ENCODE data around the gene STX19.
"Not testable (repeated sequence)": the region's sequence is repeated elsewhere in the genome, so short reads cannot be mapped to it uniquely, and the experiment has no call there.

Gene STX19

DNA sequence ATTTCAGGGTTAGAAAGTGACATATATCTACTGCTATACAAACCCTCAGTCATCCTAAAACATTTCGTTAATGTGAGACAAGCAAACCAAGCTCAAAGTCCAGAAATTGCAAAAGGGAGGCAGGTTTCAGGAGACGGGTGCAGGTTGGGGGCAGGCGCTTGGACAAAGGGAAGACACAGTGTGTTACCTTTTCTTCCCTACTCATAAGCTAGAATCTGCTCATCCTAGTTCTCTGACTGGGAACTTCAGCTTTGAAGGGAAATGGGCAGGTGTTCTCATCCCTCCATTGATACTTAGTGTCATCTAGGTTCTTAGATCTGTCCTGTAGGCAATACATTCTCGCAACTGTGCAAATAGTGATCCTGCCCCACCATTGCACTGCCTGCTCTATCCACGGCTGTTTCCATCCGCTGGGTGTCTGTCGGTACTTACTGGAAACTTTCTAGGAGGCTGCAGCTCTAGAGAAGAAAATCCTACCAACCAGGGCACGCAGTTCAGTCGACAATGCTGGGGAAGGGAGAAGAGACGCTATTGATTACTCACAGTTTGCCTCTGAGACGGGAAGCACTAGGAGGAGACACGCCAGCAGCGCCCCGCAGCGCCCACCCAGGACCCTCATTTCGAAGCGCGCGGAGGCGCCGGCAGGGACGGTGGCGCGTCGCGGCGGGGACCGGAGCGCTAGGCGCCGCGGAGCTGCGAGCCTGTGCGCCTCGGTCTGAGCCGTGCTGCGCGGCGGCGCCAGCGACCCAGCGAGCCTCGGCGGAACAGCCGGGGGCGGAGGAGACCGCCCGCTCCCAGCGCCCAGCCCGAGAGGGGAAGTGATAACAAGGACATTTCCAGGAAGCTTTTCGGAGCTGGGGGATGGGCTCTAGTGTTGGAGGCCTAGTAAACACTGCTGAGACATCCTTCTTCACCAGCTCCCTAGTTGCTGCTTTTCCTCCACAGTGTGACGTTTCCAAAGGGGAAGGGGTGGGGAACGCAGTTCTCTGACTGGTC lies 55.0 kb downstream of the STX19 start, which contains the start of gene PROS1:
TSS of gene PROS1 (minus strand) at position 766 of the 996 bp plus-strand sequence. CDS start at position 619, 147 bp downstream.
- H3K4me3 ChIP-seq (ENCODE audit: low read length), result peak within 1 kb of the TSS; percentile 65
- TF ChIP-seq, protein P1, sequence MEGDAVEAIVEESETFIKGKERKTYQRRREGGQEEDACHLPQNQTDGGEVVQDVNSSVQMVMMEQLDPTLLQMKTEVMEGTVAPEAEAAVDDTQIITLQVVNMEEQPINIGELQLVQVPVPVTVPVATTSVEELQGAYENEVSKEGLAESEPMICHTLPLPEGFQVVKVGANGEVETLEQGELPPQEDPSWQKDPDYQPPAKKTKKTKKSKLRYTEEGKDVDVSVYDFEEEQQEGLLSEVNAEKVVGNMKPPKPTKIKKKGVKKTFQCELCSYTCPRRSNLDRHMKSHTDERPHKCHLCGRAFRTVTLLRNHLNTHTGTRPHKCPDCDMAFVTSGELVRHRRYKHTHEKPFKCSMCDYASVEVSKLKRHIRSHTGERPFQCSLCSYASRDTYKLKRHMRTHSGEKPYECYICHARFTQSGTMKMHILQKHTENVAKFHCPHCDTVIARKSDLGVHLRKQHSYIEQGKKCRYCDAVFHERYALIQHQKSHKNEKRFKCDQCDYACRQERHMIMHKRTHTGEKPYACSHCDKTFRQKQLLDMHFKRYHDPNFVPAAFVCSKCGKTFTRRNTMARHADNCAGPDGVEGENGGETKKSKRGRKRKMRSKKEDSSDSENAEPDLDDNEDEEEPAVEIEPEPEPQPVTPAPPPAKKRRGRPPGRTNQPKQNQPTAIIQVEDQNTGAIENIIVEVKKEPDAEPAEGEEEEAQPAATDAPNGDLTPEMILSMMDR (IDR thresholded peaks at IDR 0.05; ENCODE audit: insufficient read depth, low read depth, low read length, missing control alignments), result peak; percentile 11
- peak; percentile 63 for DNase-seq (ENCODE audit: low read depth)

DNA sequence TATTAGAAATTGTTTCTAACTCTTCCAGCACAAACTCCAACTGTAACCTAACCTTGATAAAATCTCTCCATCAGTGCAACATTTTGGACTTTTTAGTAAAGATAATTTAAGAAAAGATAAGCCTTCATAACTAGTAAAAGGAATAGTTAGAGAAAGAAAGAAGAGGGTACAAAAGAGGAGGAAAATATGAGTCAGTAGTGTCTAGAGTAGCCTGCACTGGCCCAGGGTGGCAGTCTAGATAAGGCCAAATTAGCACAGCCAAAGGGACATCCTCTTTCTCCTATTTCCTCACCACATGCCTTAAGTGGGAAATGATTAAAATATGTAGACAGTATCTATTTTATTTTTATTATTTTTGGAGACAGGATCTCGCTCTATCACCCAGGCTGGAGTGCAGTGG lies 58.4 kb downstream of the STX19 start:
- H3K4me3 ChIP-seq (ENCODE audit: low read length), result no peak overlapping the region
- TF ChIP-seq, protein P1 (IDR thresholded peaks at IDR 0.05; ENCODE audit: insufficient read depth, low read depth, low read length, missing control alignments), result no peak
- DNase-seq (ENCODE audit: low read depth), result no peak

DNA sequence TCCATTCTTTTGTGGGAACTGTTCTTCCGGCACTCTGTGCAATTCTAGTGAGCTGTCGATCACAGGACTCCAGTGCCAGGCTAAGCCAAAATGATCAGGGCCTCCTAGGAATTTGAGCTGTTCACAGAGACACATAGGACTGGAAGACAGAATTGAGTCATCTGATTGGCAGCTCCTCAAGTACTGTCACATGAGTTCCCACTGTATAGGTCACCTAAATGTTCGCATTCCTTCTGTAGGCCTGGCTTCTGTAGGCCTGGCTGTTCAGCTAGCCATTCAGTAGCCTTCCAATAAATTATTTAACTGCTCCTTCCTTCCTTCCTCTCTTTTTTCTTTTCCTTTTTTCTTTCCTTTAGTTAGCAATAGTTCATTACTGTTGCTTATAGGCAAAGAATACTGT lies 59.0 kb downstream of the STX19 start:
- TF ChIP-seq, protein P1 (IDR thresholded peaks at IDR 0.05; ENCODE audit: insufficient read depth, low read depth, low read length, missing control alignments), result no peak
- peak; percentile 68 for DNase-seq (ENCODE audit: low read depth)

DNA sequence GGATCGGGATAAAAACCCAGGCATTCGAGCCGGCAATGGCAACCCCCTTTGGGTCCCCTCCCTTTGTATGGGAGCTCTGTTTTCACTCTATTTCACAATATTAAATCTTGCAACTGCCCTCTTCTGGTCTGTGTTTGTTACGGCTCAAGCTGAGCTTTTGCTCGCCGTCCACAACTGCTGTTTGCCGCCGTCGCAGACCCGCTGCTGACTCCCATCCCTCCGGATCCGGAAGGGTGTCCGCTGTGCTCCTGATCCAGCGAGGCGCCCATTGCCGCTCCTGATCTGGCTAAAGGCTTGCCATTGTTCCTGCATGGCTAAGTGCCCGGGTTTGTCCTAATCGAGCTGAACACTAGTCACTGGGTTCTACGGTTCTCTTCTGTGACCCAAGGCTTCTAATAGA lies 63.3 kb downstream of the STX19 start:
- H3K4me3 ChIP-seq (ENCODE audit: low read length); DNase-seq (ENCODE audit: low read depth): not testable (repeated sequence)

More for the DNA sequence above, 59.0 kb downstream of the STX19 start:
- H3K4me3 ChIP-seq (ENCODE audit: low read length), result no peak overlapping the region
